NCI-H446 (cell line): Measurements from ENCODE around the gene IRS2.
"Not testable (repeated sequence)": the region's sequence is repeated elsewhere in the genome, so short reads cannot be mapped to it uniquely, and the experiment has no call there.

Source experiments
- DNase-seq, 2 experiments: peaks; one replicate each; lab custom pipeline; 2025; lab: John Stamatoyannopoulos, UW

IRS2 gene

DNA sequence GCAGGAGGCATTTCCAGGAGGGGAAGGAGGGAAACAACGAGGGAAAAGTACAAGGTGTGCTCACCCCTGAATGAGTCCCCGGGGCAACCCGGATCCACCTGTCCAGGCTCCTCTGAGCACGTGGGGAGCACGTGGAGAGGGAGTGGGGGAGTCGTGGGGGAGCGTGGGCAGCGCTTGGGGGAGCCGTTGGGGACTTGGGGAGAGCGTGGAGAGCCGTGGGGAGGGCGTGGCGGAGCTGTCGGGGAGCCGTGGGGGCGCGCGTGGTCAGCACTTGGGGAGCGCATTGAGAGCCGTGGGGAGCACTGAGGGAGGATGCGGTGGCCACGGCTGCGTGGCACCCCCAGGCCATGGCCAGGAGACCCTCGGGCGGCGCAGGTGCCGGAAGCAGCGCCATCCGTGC is 52.8 kb downstream of the IRS2 start:
- no peak for DNase-seq

DNA sequence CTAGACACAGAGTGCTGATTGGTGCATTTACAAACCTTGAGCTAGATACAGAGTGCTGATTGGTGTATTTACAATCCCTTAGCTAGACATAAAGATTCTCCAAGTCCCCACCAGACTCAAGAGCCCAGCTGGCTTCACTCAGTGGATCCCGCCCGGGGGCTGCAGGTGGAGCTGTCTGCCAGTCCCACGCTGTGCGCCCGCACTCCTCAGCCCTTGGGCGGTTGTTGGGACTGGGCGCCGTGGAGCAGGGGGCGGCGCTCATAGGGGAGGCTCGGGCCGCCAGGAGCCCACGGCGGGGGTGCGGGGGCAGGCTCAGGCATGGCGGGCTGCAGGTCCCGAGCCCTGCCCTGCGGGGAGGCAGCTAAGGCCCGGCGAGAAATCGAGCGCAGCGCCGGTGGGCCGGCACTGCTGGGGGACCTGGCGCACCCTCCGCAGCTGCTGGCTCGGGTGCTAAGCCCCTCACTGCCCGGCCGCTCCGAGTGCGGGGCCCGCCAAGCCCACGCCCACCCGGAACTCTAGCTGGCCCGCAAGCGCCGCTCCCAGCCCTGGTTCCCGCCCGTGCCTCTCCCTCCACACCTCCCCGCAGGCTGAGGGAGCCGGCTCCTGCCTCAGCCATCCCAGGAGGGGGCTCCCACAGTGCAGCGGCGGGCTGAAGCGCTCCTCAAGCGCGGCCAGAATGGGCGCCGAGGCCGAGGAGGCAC is 53.8 kb downstream of the IRS2 start:
- not testable (repeated sequence) for DNase-seq

DNA sequence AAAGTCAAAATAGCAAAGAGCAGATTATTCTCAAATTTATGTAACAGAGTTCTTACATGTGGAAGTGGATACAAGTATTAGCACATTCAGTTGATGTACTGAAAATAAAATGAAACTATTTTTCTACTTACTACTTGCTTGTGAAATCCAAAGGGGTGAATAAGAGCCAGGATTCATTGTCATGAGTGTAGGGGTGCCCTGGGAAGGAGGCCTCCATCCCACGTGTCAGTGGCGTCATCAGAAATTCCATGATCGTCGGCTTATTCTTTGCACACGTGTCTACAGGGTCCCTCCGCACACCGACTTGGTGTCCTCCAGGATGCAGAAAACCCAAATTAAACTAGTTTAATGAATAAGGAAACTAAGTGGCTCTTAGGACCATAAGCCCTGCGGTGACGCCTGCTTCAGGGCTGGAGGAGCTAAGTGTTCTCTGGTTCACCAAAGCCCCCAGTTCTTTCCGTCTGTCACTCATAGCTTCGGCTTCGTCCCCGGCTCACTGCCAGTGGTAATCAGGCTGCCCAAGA is 55.5 kb downstream of the IRS2 start:
- no peak for DNase-seq

DNA sequence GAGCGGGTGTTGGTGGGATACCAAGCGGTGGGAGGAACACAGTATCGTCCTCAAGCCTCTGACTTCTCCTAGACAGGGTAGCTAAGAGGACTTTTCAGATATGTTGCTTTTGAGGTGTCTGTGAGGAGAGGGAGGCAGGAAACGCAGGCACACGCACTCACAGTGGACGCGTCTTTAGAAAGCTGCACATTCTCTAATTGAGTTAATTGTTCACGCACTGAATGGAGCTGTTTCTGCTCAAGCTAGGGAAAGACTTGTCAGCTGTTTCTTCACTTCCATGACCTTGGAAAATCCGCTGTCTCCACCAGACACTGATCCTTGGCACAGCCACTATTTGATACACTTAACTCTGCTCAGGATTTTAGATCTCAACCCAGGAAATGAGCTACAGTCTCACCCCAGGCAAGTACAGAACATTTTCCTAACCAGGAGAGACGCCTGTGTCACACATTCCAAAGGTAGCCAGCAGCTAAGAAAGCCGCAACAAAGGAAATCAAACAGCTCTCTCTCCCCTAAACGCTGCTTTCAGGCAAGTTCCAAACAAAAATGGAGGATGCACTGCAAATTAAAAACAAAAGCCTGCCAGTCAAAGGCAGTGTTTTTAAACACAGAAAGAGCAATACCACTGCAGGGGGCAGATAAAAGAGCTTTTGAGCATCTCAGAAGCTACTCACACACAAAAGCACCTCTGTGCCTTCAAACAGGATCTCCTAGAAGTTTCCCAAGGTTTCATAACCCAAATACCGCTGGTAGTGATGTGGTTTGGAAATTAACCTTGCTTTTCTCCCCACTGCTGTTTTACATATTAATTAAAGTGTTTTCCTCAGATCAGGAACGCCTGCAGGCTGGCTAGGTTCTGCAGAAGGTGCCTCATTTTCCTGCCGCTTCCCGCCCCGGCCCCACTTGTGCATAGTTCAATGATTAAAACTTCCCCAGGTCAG is 57.3 kb downstream of the IRS2 start:
- no peak for DNase-seq

DNA sequence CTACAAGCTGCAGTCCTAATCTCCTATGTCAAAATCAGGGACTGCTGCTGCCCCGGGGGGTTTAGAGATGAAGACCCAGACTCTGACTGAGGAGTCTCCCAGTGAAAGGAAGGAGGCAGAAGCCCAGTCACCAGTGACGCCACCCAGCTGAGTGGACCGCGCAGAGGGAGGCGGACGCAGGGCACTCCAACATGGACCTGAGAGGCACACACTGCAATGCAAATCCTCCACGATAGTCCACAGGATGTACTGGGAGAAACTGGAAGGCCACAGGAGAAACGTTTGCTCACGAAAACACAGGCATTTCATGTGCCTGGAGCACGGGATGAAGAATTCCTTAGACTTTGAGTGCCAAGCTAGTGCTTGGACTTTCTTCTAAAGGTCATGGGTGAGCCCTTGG is 58.3 kb downstream of the IRS2 start:
- DNase-seq, result no peak

DNA sequence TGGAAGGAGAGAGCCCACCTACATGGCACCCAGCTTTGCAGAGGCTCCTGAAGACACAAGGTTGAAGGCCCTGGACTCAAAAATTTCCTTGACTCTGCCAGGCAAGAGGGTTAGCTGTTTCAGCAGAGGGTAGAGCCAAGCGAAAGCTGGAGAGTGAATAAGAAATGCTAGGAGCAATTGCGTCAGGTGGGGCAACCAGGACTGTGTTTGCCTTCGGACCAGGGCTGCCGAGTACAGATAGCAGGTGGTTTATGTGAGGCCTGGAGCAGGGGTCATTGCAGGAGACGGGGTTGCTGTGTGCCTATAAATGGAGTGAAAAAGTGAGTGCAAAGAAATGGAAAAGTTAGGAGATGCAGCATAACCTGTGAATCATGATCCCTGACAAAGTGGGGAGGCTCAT is 59.1 kb downstream of the IRS2 start:
- DNase-seq, result no peak

DNA sequence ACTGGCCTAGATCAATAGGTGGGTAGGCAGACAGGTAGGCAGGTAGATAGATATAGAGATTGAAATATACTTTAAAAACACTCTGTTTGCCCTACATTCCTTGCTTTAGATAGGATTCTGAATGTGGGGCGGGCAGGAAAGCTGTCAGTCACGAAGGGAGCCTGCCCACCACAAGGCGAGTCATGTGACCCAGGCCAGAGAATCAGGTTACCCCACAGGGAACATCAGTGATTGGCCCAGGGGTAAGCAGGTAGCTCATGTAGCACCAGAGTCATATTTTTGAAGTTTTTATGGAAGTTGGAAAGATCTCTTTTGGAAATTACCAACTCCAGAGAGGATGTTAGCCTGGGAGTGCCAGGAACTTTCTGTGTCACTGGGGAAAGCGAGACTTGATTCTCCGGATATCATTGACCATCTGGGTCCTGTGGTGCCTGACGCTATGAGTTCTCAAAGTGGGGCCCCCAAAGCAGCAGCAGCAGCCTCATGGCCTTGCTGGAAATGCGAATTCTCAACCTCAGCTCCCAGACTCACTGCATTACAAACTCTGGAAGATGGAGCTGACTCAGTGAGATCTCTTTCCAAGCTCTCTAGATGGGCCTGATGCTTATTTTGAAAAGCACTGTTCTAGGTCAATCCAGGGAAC is 60.3 kb downstream of the IRS2 start:
- DNase-seq, result no peak

DNA sequence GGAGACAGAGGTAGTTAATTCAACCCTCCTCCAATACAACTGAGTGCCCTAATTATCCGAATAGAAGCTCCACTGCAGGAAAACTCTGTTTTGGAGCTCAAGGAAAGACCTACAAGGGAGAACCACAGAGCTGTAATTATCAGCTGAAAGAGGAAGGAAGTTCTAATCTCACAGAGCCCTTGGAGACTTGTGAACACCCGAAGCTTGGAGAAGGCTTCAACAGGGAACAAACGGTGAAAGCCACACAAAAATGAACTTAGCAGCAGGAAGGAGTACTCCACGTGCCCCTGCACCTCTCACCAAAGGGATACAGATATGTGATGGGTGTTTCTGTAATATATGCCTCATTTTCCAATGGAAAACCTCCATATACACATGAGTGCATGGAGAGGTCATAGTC is 61.1 kb downstream of the IRS2 start:
- DNase-seq, result no peak

DNA sequence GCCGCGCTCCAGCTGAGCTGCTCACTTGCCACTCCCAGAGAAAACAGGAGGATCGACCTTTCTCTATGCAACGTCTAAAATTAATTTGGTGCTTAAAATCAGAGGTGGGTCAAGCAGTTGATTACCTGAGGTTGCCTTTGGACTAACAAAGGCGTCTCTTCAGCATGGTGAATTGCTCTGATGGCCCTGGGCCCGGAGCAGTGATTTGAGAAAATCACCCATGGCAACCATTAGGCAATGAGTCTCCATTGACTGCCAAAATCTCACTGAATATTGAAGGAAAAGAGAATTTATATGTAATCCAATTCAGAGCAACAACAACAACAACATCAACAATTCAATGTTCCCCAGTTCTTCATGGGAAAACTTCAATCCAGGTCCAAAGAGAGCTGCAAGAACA is 61.8 kb downstream of the IRS2 start:
- no peak for DNase-seq

DNA sequence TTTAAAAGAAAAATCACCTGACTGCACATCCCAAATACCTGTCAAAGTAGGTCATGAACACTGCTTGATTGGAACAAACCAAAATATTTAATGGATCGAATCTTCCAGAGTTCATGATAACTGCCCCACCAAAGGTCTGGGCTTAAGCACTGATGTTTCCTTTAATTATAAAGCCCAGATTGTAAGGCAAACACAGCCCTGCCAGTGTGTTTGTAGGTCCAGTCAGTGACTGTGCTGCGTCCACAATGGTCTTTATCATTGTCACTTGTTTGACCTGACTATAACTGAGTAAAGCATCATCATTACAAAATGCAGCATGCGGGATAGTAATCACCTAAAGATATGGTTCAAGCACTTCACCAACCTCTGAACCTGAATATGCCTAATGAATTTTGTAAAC is 63.3 kb downstream of the IRS2 start:
- no peak for DNase-seq

DNA sequence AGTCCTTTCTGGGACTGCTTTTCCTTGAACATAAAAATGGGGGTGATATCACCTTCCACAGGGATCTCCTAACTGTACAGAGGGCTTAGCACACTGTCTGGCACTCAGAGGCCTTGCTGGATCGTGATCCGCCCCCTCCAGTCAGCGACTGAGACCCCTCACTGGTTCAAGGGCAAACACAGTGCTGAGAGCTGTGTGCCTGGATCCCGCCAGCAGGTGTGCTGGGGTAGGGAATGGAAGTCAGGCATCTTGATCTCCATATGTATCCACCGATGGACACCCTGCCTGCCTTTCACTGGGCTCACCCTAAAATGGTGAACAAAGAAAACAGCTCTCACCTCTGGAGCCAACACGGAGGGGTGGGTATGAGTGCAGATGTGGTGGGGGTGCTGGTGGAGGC is 64.3 kb downstream of the IRS2 start:
- no peak for DNase-seq

DNA sequence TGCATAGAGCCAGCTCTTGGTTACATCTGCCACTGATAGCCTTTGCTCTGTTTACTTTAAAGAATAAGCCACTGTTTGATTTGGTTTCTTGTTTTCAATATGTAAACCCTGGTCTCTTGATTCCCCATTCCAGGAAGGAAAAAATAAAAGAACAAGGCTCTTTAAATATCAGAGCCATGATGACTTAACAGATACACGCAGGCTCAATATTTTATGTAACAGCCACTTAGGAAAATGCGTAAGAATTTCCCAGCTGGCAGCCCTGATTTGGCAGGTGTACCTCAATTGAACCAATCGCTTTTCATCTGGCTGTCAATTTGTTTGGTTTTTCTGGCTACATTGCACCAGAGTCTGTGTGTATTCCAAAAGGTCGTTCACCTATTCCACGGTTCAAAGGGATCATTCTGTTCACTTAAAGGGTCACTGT is 65.6 kb downstream of the IRS2 start:
- no peak for DNase-seq

DNA sequence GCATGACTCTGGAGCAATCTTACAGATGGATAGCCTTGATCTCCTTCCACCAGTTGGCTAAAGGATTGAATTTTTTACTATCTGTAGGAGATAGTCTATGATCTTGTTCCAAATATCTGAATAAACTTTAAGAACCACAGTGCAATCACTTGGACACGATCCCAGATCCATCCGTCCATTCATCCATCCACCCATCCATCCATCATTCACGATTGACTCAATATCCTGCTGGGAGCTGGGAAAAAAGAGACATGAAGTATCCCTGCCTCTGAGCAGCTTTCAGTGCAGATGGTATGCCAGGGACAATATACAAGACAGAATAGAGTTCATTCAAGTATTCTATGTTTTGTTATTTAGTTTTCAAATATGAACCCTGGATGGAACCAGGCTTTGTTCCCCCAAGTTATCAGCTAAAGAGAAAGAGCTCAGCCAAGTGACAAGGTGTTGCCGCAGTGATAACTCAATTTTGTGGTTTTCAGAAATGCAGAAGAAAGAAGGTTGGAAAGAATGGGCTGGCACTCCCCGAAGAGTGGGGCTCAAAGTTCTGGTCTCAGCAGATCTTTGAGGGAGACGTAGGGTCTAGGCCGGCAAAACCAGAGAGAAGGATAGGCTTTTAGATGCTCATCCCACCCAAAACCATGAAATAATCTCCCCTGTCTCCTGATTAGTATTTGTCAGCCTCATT is 66.3 kb downstream of the IRS2 start:
- DNase-seq, result no peak

DNA sequence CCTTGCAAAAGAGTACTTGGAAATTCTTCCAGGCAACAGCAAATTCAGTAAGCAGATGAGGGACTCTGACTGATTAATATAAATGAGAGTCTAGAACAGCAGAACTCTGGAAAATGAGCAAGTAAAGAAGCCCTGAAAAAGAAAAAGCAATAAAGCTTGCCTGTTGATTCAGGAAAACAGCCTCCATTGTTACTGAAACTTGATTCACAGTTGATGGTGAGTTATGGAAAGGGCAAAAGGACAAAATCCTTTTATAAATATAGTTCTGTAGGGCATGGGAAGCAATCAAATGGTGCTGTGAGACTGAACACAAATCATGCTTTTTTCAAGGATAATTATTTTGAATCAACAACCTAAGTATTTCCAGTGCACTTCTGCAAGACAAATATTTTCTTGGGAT is 67.7 kb downstream of the IRS2 start:
- no peak for DNase-seq

DNA sequence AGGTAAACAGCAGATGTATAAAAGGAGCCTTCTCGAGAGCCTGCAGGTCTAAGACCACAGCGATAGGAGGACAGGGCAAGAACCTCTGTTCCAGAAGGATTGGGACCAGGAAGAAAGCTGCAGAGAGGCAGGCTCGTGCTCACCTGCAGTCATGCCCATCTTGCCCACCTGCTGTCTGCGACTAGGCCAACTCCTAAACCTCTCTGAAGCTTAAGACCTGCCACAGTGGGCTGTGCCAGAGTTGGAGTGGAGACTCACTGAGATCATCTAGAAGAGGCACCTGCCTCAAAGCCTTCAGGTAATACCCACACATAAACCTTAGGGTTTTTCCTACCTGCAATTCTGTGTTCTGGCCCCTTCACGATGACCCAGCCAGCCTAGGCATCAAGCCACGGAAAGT is 68.7 kb downstream of the IRS2 start:
- DNase-seq, result no peak

DNA sequence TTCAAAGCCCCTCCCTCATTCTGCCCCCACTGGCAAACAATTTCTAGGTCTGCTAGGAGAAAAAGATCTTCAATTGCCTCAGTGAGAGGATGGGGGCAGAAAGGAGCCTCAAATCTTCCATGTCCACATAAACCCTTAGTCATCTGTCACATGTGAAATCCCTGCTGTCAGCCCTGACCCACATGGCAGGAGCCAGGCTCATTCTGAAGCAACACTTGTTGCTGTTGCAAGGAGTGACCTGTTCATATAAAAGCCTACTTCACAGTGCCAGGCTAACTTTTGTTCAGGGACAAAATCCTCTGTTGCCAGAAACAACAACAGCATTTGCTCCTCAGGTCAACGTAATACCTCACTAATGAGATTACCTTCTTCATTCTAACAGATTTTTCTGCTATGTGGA is 70.5 kb downstream of the IRS2 start:
- no peak for DNase-seq

DNA sequence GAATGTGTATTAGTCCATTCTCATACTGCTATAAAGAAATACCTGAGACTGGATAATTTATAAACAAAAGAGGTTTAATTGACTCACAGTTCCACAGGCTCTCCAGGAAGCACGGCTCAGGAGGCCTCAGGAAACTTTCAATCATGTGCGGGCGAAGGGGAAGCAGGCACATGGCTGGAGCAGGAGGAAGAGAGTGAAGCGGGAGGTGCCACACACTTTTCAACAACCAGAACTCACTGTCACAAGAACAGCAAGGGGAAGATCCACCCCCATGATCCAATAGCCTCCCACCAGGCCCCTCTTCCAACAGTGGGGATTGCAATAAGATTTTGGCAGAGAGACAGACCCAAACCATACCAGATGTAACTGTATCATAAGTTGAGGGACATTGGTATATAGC is 72.7 kb downstream of the IRS2 start:
- no peak for DNase-seq

DNA sequence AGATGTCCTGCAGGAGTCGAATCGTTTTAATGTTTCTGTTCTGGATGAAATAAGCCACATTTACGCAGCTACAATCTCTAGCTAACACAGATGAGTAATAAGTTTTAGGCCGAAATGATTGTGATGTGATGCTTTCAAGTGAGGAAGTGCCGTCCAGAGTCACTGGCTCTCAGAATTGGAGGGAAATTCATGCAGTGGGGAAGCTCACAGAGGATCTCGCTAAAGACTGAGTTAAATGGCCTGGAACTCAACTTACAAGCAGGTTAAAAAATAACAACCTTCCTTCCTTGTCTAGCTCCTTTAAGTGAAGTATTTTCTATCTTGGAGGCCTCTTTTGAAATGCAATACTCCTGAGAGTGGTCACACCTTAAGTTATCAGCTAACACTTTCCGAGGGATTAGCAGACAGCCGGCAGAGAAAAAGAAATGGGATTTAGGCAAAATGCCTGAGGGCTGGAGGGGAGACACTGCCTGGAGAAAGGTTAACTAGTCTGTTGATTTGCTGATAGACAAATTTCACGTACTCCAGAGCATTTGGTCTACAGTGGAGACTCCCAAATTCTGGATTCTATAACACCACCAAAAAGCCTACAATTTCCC is 74.2 kb downstream of the IRS2 start:
- DNase-seq, result no peak

DNA sequence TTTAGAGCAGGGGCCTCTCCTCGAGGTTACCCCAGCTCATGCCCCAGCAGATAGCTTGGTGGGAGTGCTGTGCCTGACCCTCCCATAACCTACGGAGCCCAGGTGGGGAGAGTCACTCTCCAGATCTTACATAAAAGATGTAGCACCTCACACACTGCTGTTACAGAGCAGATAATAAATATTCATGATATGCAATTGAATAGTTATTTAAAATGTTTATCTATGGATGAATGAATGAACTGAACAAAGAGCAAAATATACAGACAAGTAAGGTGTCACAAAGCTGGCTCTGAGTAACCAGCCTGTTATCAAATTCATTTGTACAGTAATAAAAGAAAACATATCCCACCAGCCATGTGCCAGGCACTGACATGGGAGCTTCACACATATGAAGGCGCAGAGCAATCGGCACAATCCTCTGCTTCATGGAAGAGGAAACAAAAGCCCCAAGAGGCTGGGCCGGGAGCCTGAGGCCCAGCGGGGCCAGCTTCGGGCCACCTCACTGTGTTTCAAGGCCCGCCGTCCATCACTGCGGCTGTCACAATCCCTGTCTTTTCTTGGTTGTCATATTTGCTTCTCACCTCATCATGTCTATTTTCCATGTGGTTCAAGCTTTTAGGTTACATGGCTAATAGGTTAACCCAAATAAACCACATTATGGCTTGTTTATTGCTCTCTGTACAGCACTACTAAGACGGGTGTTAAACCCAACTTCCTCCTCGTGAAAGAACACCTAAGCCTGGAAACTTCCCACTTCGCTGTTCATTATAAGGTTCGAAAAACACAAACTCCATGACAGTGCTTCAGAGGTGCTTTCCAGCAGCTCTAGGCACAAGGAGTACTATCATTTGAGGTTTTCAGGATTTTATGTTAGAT is 78.4 kb downstream of the IRS2 start:
- DNase-seq, result no peak

DNA sequence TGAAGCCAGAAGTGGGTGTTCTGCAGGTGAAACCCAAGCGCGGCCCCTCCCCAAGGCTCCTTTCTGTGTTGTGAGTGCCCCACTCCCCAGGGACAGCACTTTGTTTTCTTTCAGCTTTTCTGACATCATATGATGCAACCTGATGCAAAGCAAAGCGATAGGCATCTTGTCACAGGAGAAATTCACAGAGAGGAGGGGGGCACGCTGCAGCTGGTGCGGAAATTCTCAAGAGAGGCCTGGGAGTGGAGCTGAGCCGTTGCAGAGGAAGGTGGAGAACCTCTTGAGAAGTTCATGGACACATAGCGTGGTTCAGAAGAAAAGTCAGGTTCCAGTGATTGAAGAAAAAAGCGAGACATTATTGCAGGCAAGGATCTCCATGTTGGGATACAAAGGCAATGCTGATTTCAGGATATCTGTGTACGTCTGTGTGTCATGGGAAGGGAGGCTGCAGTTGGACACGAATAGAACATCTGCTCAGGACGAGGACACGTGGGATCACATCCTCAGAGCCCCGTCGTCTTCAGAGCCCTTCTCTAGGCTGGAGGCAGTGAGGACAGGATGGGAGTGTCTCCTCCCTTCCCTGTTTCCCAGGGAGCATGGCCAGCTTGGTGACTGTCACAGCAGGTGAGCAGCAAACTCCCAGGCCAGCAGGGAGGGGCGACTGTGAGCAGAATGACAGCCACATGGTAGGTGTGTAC is 79.2 kb downstream of the IRS2 start:
- DNase-seq, result no peak
